Liver (tissue), 9 donors: ENCODE data around the gene SEC14L5. TPM values are rescaled to one million over a fixed set of nuclear protein-coding genes. Genes with fewer than 3 reads are reported as not detected.

ENCODE experiments used
- DNase-seq: peaks from one replicate; pipeline ENCODE4 v3.0.0-alpha.2; 2017; ENCODE audit warnings: low spot score
- H3K27ac ChIP-seq, 2 donors: one replicate each; pipeline ENCODE4 v1.7.0; 2013; ENCODE audit warnings: inconsistent platforms in 2 of 2, low read length in 2 of 2, control low read depth in 1 of 2, low read depth in 1 of 2, mild to moderate bottlenecking in 1 of 2
- H3K27me3 ChIP-seq, 4 donors: one replicate each; pipeline versions ENCODE4 v1.6.1 to v1.7.0; 2013; ENCODE audit warnings: low read length in 3 of 4, inconsistent platforms in 1 of 4, mild to moderate bottlenecking in 1 of 4, moderate library complexity in 1 of 4; ENCODE audit not compliant: control insufficient read depth in 4 of 4, insufficient read depth in 4 of 4
- H3K36me3 ChIP-seq, 4 donors: one replicate each; pipeline versions ENCODE4 v1.6.1 to v1.7.0; 2013; ENCODE audit warnings: low read length in 3 of 4, mild to moderate bottlenecking in 3 of 4, low read depth in 1 of 4, moderate library complexity in 1 of 4; ENCODE audit not compliant: control insufficient read depth in 4 of 4, insufficient read depth in 3 of 4
- H3K4me1 ChIP-seq, 4 donors: one replicate each; pipeline versions ENCODE4 v1.6.1 to v1.7.0; 2013; ENCODE audit warnings: low read length in 3 of 4, mild to moderate bottlenecking in 3 of 4, moderate library complexity in 1 of 4; ENCODE audit not compliant: control insufficient read depth in 4 of 4, insufficient read depth in 4 of 4
- H3K4me3 ChIP-seq, 3 donors: one replicate each; pipeline versions ENCODE4 v1.6.1 to v1.7.0; 2013; ENCODE audit warnings: low read length in 3 of 3, control low read depth in 1 of 3, low read depth in 1 of 3, mild to moderate bottlenecking in 1 of 3
- H3K9ac ChIP-seq, 2 donors: one replicate each; pipeline ENCODE4 v1.7.0; 2013; ENCODE audit warnings: low read length in 2 of 2, mild to moderate bottlenecking in 2 of 2, moderate library complexity in 2 of 2, control low read depth in 1 of 2, low read depth in 1 of 2
- H3K9me3 ChIP-seq, 4 donors: one replicate each; pipeline versions ENCODE4 v1.6.1 to v1.7.0; 2013; ENCODE audit warnings: low read length in 3 of 4; ENCODE audit not compliant: control insufficient read depth in 4 of 4
- ATF3 ChIP-seq: IDR thresholded peaks from 2 replicates; pipeline ENCODE4 v1.6.1; 2016; ENCODE audit warnings: antibody characterized with exemption
- CTCF ChIP-seq: fragments of 150-350 bp; IDR thresholded peaks from 2 replicates; pipeline ENCODE4 v1.5.1; 2017; ENCODE audit warnings: improper control_type of control experiment, low read depth, low read length; ENCODE audit not compliant: missing input control
- EGR1 ChIP-seq, 2 donors: IDR thresholded peaks; 2 replicates each; pipeline ENCODE4 v1.6.1; 2016 to 2018; ENCODE audit warnings: antibody characterized with exemption in 2 of 2, low read depth in 2 of 2
- FOXA1 ChIP-seq: IDR thresholded peaks from 2 replicates; pipeline ENCODE4 v1.6.1; 2016; ENCODE audit warnings: antibody characterized with exemption
- FOXA2 ChIP-seq: IDR thresholded peaks from 2 replicates; pipeline ENCODE4 v1.6.1; 2016; ENCODE audit warnings: antibody characterized with exemption
- GABPA ChIP-seq, 2 donors: IDR thresholded peaks in 1 of 2; conservative IDR thresholded peaks in 1 of 2; 2 replicates each; pipeline ENCODE4 v1.6.1; 2016; ENCODE audit warnings: antibody characterized with exemption in 2 of 2, mild to moderate bottlenecking in 1 of 2, moderate library complexity in 1 of 2
- HNF4A ChIP-seq, 2 donors: conservative IDR thresholded peaks; 2 replicates each; pipeline ENCODE4 v1.6.1; 2016; ENCODE audit warnings: antibody characterized with exemption in 2 of 2, mild to moderate bottlenecking in 2 of 2
- HNF4G ChIP-seq: IDR thresholded peaks from 2 replicates; pipeline ENCODE4 v1.6.1; 2016; ENCODE audit warnings: antibody characterized with exemption
- JUND ChIP-seq, 2 donors: IDR thresholded peaks; 2 replicates each; pipeline ENCODE4 v1.6.1; 2016; ENCODE audit warnings: antibody characterized with exemption in 2 of 2
- MAX ChIP-seq: IDR thresholded peaks from 2 replicates; pipeline ENCODE4 v1.6.1; 2016; ENCODE audit warnings: antibody characterized with exemption
- NR2F2 ChIP-seq: IDR thresholded peaks from 2 replicates; pipeline ENCODE4 v1.6.1; 2016; ENCODE audit warnings: antibody characterized with exemption
- RAD21 ChIP-seq, 2 donors: IDR thresholded peaks; 2 replicates each; pipeline ENCODE4 v1.6.1; 2016; ENCODE audit warnings: antibody characterized with exemption in 2 of 2, mild to moderate bottlenecking in 2 of 2
- REST ChIP-seq: IDR thresholded peaks from 2 replicates; pipeline ENCODE4 v1.6.1; 2016; ENCODE audit warnings: antibody characterized with exemption, mild to moderate bottlenecking
- RXRA ChIP-seq, 2 donors: IDR thresholded peaks; 2 replicates each; pipeline ENCODE4 v1.6.1; 2017 to 2018; ENCODE audit warnings: antibody characterized with exemption in 2 of 2, mild to moderate bottlenecking in 1 of 2
- SP1 ChIP-seq: IDR thresholded peaks from 2 replicates; pipeline ENCODE4 v1.6.1; 2018; ENCODE audit warnings: antibody characterized with exemption, mild to moderate bottlenecking
- TAF1 ChIP-seq: conservative IDR thresholded peaks from 2 replicates; pipeline ENCODE4 v1.6.1; 2016; ENCODE audit warnings: antibody characterized with exemption, mild to moderate bottlenecking
- YY1 ChIP-seq: IDR thresholded peaks from 2 replicates; pipeline ENCODE4 v1.6.1; 2016; ENCODE audit warnings: antibody characterized with exemption, mild to moderate bottlenecking
- ZBTB33 ChIP-seq: IDR thresholded peaks from 2 replicates; pipeline ENCODE4 v1.6.1; 2016; ENCODE audit warnings: antibody characterized with exemption
- WGBS: extraction: QIAGEN DNeasy Blood & Tissue Kit; methylation state at CpG from one replicate; pipeline ENCODE4 v1.1.7; 2013; 5-methylcytosine and 5-hydroxymethylcytosine counted together
- polyA plus RNA-seq, 2 donors: library from polyadenylated mRNA; stranded (reverse) in 1 of 2; unstranded in 1 of 2; fragments of 200-250 nt in 1 of 2; fragments of >200 nt in 1 of 2; fragmentation: Nextera tagmentation in 1 of 2; extraction: Ambion mirVana in 1 of 2; gene quantifications; one replicate each; pipeline versions ENCODE4 v1.2.1 to v1.2.3, GENCODE V29; 2013 to 2015
- total RNA-seq, 2 donors: library from RNA; depleted of rRNA; stranded (reverse); fragments of >200 nt; gene quantifications; one replicate each; pipeline ENCODE4 v1.2.3, GENCODE V29; 2014
- donor health status: healthy.
- donor health status: healthy.
- donor health status: healthy.
- donor health status: healthy.
- donor health status: healthy.

The SEC14L5 gene
- total and polyA plus RNA-seq, 4 donors = 0.03 to 0.65 (median 0.12) TPM

- TF ChIP-seq ZBTB33 = no peak
- no peak for TF ChIP-seq RAD21 (IDR thresholded peaks at IDR 0.05)
- no peak for TF ChIP-seq CTCF
- TF ChIP-seq GABPA (IDR thresholded peaks at IDR 0.05 in 1 of 2, conservative IDR thresholded peaks at IDR 0.05 in 1 of 2) = no peak
- no peak for TF ChIP-seq HNF4A (conservative IDR thresholded peaks at IDR 0.05)
- TF ChIP-seq ATF3 = no peak
- no peak for TF ChIP-seq JUND (IDR thresholded peaks at IDR 0.05)
- TF ChIP-seq RXRA (IDR thresholded peaks at IDR 0.05) = no peak
- TF ChIP-seq FOXA2 = no peak
- no peak for TF ChIP-seq MAX
- TF ChIP-seq SP1 = no peak
- TF ChIP-seq FOXA1 = no peak
- TF ChIP-seq HNF4G = no peak
- no peak for TF ChIP-seq NR2F2
- TF ChIP-seq EGR1 (IDR thresholded peaks at IDR 0.05; ENCODE audit: low read depth in 2 of 2) = no peak
- TF ChIP-seq YY1 = no peak
- no peak for TF ChIP-seq TAF1
- no peak for TF ChIP-seq REST
- 97% methylated on average over 2 of the region's 2 CpGs for WGBS
- Histone ChIP-seq H3K9me3 (no peaks in the 10 kb centered on the region), H3K4me1 (peaks cover 4 to 23% (median 17%) of the 10 kb centered on the region in 4 donors), H3K27ac (no peak overlapping the region), H3K36me3 (peaks cover 0 to 6% (median under 1%) of the 10 kb centered on the region in 4 donors), H3K4me3 (no peak overlapping the region), H3K27me3 (no peaks in the 10 kb centered on the region), H3K9ac (no peak overlapping the region)
- no peak for DNase-seq
Measured at GRCh38 chr16:4926928-4927327, 31.2 kb upstream of the SEC14L5 start.
